GM11168 (cell line): ENCODE data around the gene PATZ1.
"Not testable (repeated sequence)": the region's sequence is repeated elsewhere in the genome, so short reads cannot be mapped to it uniquely, and the experiment has no call there.

Experiments used
- in situ Hi-C: fragments of 300-500 bp; cut with MboI; formaldehyde crosslinking; loops from one replicate; pipeline ENCODE4 v1.12.0; 2022; ENCODE audit warnings: low sequenced_read_pairs; ENCODE audit not compliant: unreplicated experiment

Gene PATZ1

GRCh38 chr22:31346255-31346732 lies at the start of gene PATZ1:
Gene PATZ1, minus strand, starts transcription at chr22:31346346. Its CDS starts 744 bp downstream, at chr22:31345602.
- in situ Hi-C loops = no loop called here

- in situ Hi-C loops = no loop called here
Measured at GRCh38 chr22:31394326-31394725, 48.2 kb upstream of the PATZ1 start.

GRCh38 chr22:31393893-31394292 lies 47.7 kb upstream of the PATZ1 start:
- in situ Hi-C loops = no loop called here

GRCh38 chr22:31378651-31379050 lies 32.5 kb upstream of the PATZ1 start:
- in situ Hi-C loops = not testable (repeated sequence)

GRCh38 chr22:31378123-31378522 lies 32.0 kb upstream of the PATZ1 start:
- in situ Hi-C loops = no loop called here

GRCh38 chr22:31377612-31378011 lies 31.5 kb upstream of the PATZ1 start:
- in situ Hi-C loops = no loop called here

GRCh38 chr22:31367426-31367825 lies 21.3 kb upstream of the PATZ1 start:
- in situ Hi-C loops = no loop called here

GRCh38 chr22:31363885-31364465 lies 17.8 kb upstream of the PATZ1 start:
- in situ Hi-C loops = no loop called here

- in situ Hi-C loops = no loop called here
Measured at GRCh38 chr22:31361743-31362142, 15.6 kb upstream of the PATZ1 start.

- in situ Hi-C loops = no loop called here
Measured at GRCh38 chr22:31360029-31360428, 13.9 kb upstream of the PATZ1 start.

- in situ Hi-C loops = no loop called here
Measured at GRCh38 chr22:31354515-31354914, 8.4 kb upstream of the PATZ1 start.

GRCh38 chr22:31350410-31350863 lies 4.3 kb upstream of the PATZ1 start:
- in situ Hi-C loops = no loop called here

- in situ Hi-C loops = no loop called here
Measured at GRCh38 chr22:31349960-31350359, 3.8 kb upstream of the PATZ1 start.

GRCh38 chr22:31348766-31349165 lies 2.6 kb upstream of the PATZ1 start:
- in situ Hi-C loops = no loop called here

- in situ Hi-C loops = not testable (repeated sequence)
Measured at GRCh38 chr22:31348009-31348337, 1.8 kb upstream of the PATZ1 start.

- in situ Hi-C loops = no loop called here
Measured at GRCh38 chr22:31347251-31348008, 1.3 kb upstream of the PATZ1 start.

- in situ Hi-C loops = no loop called here
Measured at GRCh38 chr22:31346733-31347250, 646 bp upstream of the PATZ1 start.

- in situ Hi-C loops = no loop called here
Measured at GRCh38 chr22:31345331-31346254, 553 bp downstream of the PATZ1 start.

- in situ Hi-C loops = no loop called here
Measured at GRCh38 chr22:31344578-31345330, 1.4 kb downstream of the PATZ1 start.

- in situ Hi-C loops = no loop called here
Measured at GRCh38 chr22:31344256-31344577, 1.9 kb downstream of the PATZ1 start.
